CD14-positive monocyte (primary cell): ENCODE measurements around the gene ZSCAN30. TPM values are rescaled to one million over a fixed set of nuclear protein-coding genes. Genes with fewer than 3 reads are reported as not detected.
"Not testable (repeated sequence)": the region's sequence is repeated elsewhere in the genome, so short reads cannot be mapped to it uniquely, and the experiment has no call there.

Source experiments
- DNase-seq, 3 donors: peaks; one replicate each; pipeline ENCODE4 v3.0.0-alpha.2; 2011 to 2022
- H2AFZ ChIP-seq: 2 replicates; pipeline ENCODE4 v1.6.0; 2012; ENCODE audit warnings: mild to moderate bottlenecking, low read depth, low read length, inconsistent platforms; ENCODE audit not compliant: insufficient read depth, poor library complexity, severe bottlenecking
- H3K27ac ChIP-seq, 2 donors: 1 replicate in 1 of 2; 2 replicates in 1 of 2; pipeline ENCODE4 v1.5.1; 2012 to 2013; ENCODE audit warnings: low read length in 2 of 2, control low read depth in 1 of 2, inconsistent platforms in 1 of 2, low read depth in 1 of 2, mild to moderate bottlenecking in 1 of 2
- H3K27me3 ChIP-seq, 2 donors: one replicate each; pipeline versions ENCODE4 v1.6.0 to v1.6.1; 2011 to 2013; ENCODE audit warnings: low read length in 2 of 2; ENCODE audit not compliant: control insufficient read depth in 2 of 2, insufficient read depth in 2 of 2
- H3K36me3 ChIP-seq, 2 donors: replicated peaks in 1 of 2; 1 replicate in 1 of 2; 2 replicates in 1 of 2; pipeline versions ENCODE4 v1.5.1 to v1.6.1; 2012 to 2013; ENCODE audit warnings: low read length in 2 of 2, control low read depth in 1 of 2, inconsistent platforms in 1 of 2, mild to moderate bottlenecking in 1 of 2; ENCODE audit not compliant: insufficient read depth in 2 of 2, control insufficient read depth in 1 of 2
- H3K4me1 ChIP-seq, 2 donors: 1 replicate in 1 of 2; 2 replicates in 1 of 2; pipeline versions ENCODE4 v1.5.1 to v1.6.1; 2012 to 2013; ENCODE audit warnings: low read length in 2 of 2, control low read depth in 1 of 2, inconsistent platforms in 1 of 2, mild to moderate bottlenecking in 1 of 2, moderate library complexity in 1 of 2; ENCODE audit not compliant: insufficient read depth in 2 of 2, control insufficient read depth in 1 of 2
- H3K4me2 ChIP-seq: replicated peaks from 2 replicates; pipeline ENCODE3; 2012; ENCODE audit warnings: low read length, moderate library complexity, mild to moderate bottlenecking; ENCODE audit not compliant: poor library complexity, severe bottlenecking; ENCODE audit errors: extremely low read depth
- H3K4me3 ChIP-seq, 3 experiments: fragments of 200-600 bp in 1 of 3; sonication (generic) in 1 of 3; replicated peaks in 1 of 3; 1 replicate in 2 of 3; 2 replicates in 1 of 3; pipeline ENCODE4 v1.5.1; 2011 to 2013; ENCODE audit warnings: low read length in 3 of 3, mild to moderate bottlenecking in 3 of 3, control low read depth in 2 of 3, low read depth in 2 of 3, inconsistent platforms in 1 of 3, moderate library complexity in 1 of 3
- H3K79me2 ChIP-seq: 2 replicates; pipeline ENCODE4 v1.6.0; 2012; ENCODE audit warnings: mild to moderate bottlenecking, control low read depth, inconsistent platforms, low read length, moderate library complexity; ENCODE audit not compliant: insufficient read depth
- H3K9ac ChIP-seq: 2 replicates; pipeline ENCODE4 v1.6.0; 2017; ENCODE audit warnings: low read length, mild to moderate bottlenecking; ENCODE audit not compliant: insufficient read depth, poor library complexity, severe bottlenecking
- H3K9me3 ChIP-seq, 2 donors: replicated peaks in 1 of 2; 1 replicate in 1 of 2; 2 replicates in 1 of 2; pipeline versions ENCODE4 v1.5.1 to v1.6.1; 2012 to 2013; ENCODE audit warnings: low read length in 2 of 2, control low read depth in 1 of 2; ENCODE audit not compliant: control insufficient read depth in 1 of 2, insufficient read depth in 1 of 2
- H4K20me1 ChIP-seq: 2 replicates; pipeline ENCODE4 v1.6.0; 2012; ENCODE audit warnings: mild to moderate bottlenecking, low read length, control low read depth, moderate library complexity; ENCODE audit not compliant: insufficient read depth
- H3K27ac Mint-ChIP-seq, 7 donors: one replicate each; pipeline ENCODE4 v1.8.0; 2020; ENCODE audit warnings: mild to moderate bottlenecking in 7 of 7, mixed read lengths in 7 of 7, moderate library complexity in 6 of 7, inconsistent platforms in 2 of 7
- H3K27me3 Mint-ChIP-seq, 3 donors: one replicate each; pipeline ENCODE4 v1.8.0; 2021 to 2022; ENCODE audit warnings: low read depth in 3 of 3, mild to moderate bottlenecking in 3 of 3, mixed read lengths in 3 of 3, moderate library complexity in 3 of 3, inconsistent platforms in 1 of 3
- H3K36me3 Mint-ChIP-seq, 2 donors: one replicate each; pipeline ENCODE4 v1.8.0; 2020; ENCODE audit warnings: mixed read lengths in 2 of 2, inconsistent platforms in 1 of 2, mild to moderate bottlenecking in 1 of 2
- H3K4me1 Mint-ChIP-seq: one replicate; pipeline ENCODE4 v1.8.0; 2020; ENCODE audit warnings: mild to moderate bottlenecking, mixed read lengths
- H3K4me3 Mint-ChIP-seq, 2 donors: one replicate each; pipeline ENCODE4 v1.8.0; 2020; ENCODE audit warnings: mild to moderate bottlenecking in 2 of 2, mixed read lengths in 2 of 2, moderate library complexity in 1 of 2
- H3K9me3 Mint-ChIP-seq, 7 donors: one replicate each; pipeline ENCODE4 v1.8.0; 2020 to 2022; ENCODE audit warnings: mixed read lengths in 7 of 7, mild to moderate bottlenecking in 6 of 7, moderate library complexity in 6 of 7, inconsistent platforms in 2 of 7
- WGBS: methylation state at CpG from one replicate; pipeline ENCODE4 v1.1.5; 2013; ENCODE audit warnings: missing lambda C conversion rate; ENCODE audit not compliant: insufficient coverage; 5-methylcytosine and 5-hydroxymethylcytosine counted together
- intact Hi-C, 2 donors: fragments of 100-400 bp; cut with micrococcal nuclease; formaldehyde crosslinking; loops; one replicate each; pipeline versions ENCODE4 v1.15.0 to v1.15.1; 2023
- polyA plus RNA-seq, 3 donors: library from polyadenylated mRNA; depleted of rRNA in 1 of 3; unstranded in 2 of 3; stranded (reverse) in 1 of 3; fragments of 300-500 nt in 2 of 3; fragments of >200 nt in 1 of 3; fragmentation: Illumina TruSeq in 2 of 3; gene quantifications; 1 replicate in 2 of 3; 2 replicates in 1 of 3; pipeline ENCODE4 v1.2.3, GENCODE V29; 2012 to 2021
- TF ChIP-seq, protein P1 (sequence below): fragments of 200-600 bp; IDR thresholded peaks from one replicate; pipeline ENCODE4 v1.8.0; 2022; ENCODE audit warnings: antibody characterized with exemption, mild to moderate bottlenecking

Gene ZSCAN30
- polyA plus RNA-seq, 3 donors = 1.3 to 3.2 (median 1.7) TPM

DNA sequence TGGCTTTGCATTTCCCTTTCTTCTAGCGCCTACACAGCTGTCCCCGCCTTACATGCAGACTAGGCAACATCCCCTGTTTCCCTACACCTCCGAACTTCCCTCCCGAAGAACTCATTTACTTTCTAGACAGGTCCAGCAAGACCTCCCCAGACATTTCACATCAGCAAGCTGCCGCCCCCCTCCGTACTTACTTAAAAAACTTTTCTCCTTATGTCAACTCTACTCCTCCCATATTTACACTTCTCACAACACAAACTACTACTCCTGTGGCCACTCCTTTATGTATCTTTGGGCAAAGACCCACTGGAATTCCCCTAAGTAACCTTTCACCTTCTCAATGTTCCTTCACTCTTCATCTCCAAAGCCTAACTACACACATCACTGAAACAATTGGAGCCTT, 69.6 kb downstream of the ZSCAN30 start:
- Histone ChIP-seq H3K27me3 (no peaks in the 10 kb centered on the region), H3K9me3 (no peaks in the 10 kb centered on the region), H3K36me3 (no peaks in the 10 kb centered on the region), H3K79me2 (no peaks in the 10 kb centered on the region), H4K20me1 (no peaks in the 10 kb centered on the region), H3K4me3 (no peak overlapping the region), H2AFZ (no peak overlapping the region), H3K4me1 (no peaks in the 10 kb centered on the region), H3K4me2 (no peak overlapping the region), H3K27ac (no peak overlapping the region), H3K9ac (no peak overlapping the region)
- Mint-ChIP-seq H3K27me3 (peaks cover 0 to 2% (median 0%) of the 10 kb centered on the region in 3 donors), H3K4me3 (no peak overlapping the region), H3K27ac (no peak overlapping the region), H3K9me3 (peaks cover 0 to 2% (median 0%) of the 10 kb centered on the region in 7 donors), H3K4me1 (no peaks in the 10 kb centered on the region), H3K36me3 (no peaks in the 10 kb centered on the region)
- TF ChIP-seq, protein P1, sequence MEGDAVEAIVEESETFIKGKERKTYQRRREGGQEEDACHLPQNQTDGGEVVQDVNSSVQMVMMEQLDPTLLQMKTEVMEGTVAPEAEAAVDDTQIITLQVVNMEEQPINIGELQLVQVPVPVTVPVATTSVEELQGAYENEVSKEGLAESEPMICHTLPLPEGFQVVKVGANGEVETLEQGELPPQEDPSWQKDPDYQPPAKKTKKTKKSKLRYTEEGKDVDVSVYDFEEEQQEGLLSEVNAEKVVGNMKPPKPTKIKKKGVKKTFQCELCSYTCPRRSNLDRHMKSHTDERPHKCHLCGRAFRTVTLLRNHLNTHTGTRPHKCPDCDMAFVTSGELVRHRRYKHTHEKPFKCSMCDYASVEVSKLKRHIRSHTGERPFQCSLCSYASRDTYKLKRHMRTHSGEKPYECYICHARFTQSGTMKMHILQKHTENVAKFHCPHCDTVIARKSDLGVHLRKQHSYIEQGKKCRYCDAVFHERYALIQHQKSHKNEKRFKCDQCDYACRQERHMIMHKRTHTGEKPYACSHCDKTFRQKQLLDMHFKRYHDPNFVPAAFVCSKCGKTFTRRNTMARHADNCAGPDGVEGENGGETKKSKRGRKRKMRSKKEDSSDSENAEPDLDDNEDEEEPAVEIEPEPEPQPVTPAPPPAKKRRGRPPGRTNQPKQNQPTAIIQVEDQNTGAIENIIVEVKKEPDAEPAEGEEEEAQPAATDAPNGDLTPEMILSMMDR = no peak
- WGBS = 98% methylated on average over 6 of the region's 6 CpGs
- intact Hi-C loops = no loop called here
- no peak for DNase-seq

DNA sequence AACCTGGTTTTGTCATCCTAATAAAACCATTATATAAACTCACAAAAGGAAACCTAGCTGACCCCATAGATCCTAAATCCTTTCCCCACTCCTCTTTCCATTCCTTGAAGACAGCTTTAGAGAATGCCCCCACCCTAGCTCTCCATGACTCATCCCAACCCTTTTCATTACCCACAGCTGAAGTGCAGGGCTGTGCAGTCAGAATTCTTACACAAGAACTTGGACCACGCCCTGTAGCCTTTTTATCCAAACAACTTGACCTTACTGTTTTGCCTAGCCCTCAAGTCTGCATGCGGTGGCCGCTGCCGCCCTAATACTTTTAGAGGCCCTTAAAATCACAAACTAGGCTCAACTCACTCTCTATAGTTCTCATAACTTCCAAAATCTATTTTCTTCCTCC, 70.7 kb downstream of the ZSCAN30 start:
- intact Hi-C loops, H3K4me1 Mint-ChIP-seq, H3K9ac ChIP-seq, H3K27ac Mint-ChIP-seq, H3K9me3 Mint-ChIP-seq, H3K9me3 ChIP-seq, H3K27me3 ChIP-seq, H4K20me1 ChIP-seq, H3K36me3 Mint-ChIP-seq, H2AFZ ChIP-seq, H3K4me3 Mint-ChIP-seq, H3K4me2 ChIP-seq, H3K4me3 ChIP-seq, H3K79me2 ChIP-seq, H3K36me3 ChIP-seq, H3K27ac ChIP-seq, DNase-seq, H3K4me1 ChIP-seq, H3K27me3 Mint-ChIP-seq: not testable (repeated sequence)
- WGBS = 83% methylated on average over 4 of the region's 4 CpGs

DNA sequence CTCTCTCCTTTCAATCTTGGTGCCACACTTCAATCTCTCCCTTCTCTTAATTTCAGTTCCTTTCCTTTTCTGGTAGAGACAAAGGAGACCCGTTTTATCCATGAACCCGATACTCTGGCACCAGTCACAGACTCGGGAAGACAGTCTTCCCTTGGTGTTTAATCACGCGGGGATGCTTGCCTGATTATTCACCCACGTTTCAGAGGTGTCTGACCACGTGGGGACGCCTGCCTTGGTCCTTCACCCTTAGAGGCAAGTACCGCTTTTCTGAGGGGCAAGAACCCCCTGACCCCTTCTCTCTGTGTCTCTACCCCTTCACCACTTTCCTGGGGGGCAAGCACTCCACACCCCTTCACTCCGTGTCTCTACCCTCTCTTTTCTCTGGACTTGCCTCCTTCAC, 73.4 kb downstream of the ZSCAN30 start:
- H3K4me1 ChIP-seq, H3K27ac ChIP-seq, H3K9ac ChIP-seq, H2AFZ ChIP-seq, H3K27ac Mint-ChIP-seq, H3K4me3 Mint-ChIP-seq, H3K36me3 ChIP-seq, H3K79me2 ChIP-seq, H3K27me3 Mint-ChIP-seq, intact Hi-C loops, H3K4me3 ChIP-seq, H4K20me1 ChIP-seq, H3K9me3 Mint-ChIP-seq, H3K9me3 ChIP-seq, DNase-seq, H3K4me1 Mint-ChIP-seq, H3K27me3 ChIP-seq, H3K36me3 Mint-ChIP-seq, H3K4me2 ChIP-seq: not testable (repeated sequence)
- WGBS = 88% methylated on average over 8 of the region's 10 CpGs
